Astrocyte of the spinal cord (primary cell): ENCODE results near the gene CDC42BPB.

ENCODE experiments used
- DNase-seq: peaks from one replicate; pipeline ENCODE4 v3.0.0; 2011; ENCODE audit warnings: low read depth, low spot score
- H3K4me3 ChIP-seq: 2 replicates; pipeline ENCODE4 v1.5.1; 2011; ENCODE audit warnings: low read depth, mild to moderate bottlenecking, low read length, moderate library complexity
- in situ Hi-C: cut with HindIII; loops from 2 replicates; pipeline ENCODE4 v1.10.0; 2017; ENCODE audit warnings: low sequenced_read_pairs
- TF ChIP-seq, protein P1 (sequence below): IDR thresholded peaks from 2 replicates; pipeline ENCODE4 v1.5.1; 2012; ENCODE audit warnings: low read depth, mild to moderate bottlenecking, low read length, inconsistent platforms

The CDC42BPB gene

DNA sequence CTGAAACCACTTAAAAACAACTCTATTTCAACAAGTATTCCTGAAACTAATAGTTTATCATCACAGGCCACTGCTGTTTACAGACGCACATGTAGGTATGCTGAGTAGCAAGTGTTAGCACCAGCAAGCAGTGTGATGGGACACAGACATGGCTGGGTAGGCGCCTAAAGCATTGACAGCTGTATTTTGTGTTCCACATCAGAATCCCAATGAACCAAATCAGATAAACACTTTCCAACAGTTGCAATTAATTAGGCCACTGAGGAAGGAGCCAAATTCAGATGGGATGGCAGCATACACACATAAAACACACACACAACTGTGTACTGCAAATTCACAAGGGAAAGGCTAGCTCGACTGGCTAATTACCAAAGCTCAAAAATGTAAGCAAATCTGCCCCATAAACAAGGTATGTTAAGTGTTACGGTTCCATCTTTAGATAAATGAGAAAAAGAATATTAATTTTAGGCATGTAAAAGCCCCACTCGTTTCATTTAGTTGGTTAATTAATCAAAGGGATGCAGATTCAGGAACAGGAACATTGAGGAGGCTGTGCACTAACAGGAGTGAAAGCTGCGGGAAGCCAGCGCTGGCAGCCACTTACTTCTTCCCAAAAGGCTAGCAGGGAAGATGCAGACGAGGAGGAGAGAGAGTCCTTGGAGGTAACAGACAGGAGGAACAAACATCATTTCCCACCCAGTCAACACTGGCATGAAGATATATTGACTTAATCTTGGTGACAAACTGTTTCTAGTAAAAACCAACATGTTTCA lies 101.5 kb downstream of the CDC42BPB start:
- DNase-seq = no peak
- in situ Hi-C loops = no loop called here
- H3K4me3 ChIP-seq = no peak overlapping the region
- TF ChIP-seq, protein P1, sequence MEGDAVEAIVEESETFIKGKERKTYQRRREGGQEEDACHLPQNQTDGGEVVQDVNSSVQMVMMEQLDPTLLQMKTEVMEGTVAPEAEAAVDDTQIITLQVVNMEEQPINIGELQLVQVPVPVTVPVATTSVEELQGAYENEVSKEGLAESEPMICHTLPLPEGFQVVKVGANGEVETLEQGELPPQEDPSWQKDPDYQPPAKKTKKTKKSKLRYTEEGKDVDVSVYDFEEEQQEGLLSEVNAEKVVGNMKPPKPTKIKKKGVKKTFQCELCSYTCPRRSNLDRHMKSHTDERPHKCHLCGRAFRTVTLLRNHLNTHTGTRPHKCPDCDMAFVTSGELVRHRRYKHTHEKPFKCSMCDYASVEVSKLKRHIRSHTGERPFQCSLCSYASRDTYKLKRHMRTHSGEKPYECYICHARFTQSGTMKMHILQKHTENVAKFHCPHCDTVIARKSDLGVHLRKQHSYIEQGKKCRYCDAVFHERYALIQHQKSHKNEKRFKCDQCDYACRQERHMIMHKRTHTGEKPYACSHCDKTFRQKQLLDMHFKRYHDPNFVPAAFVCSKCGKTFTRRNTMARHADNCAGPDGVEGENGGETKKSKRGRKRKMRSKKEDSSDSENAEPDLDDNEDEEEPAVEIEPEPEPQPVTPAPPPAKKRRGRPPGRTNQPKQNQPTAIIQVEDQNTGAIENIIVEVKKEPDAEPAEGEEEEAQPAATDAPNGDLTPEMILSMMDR = no peak

DNA sequence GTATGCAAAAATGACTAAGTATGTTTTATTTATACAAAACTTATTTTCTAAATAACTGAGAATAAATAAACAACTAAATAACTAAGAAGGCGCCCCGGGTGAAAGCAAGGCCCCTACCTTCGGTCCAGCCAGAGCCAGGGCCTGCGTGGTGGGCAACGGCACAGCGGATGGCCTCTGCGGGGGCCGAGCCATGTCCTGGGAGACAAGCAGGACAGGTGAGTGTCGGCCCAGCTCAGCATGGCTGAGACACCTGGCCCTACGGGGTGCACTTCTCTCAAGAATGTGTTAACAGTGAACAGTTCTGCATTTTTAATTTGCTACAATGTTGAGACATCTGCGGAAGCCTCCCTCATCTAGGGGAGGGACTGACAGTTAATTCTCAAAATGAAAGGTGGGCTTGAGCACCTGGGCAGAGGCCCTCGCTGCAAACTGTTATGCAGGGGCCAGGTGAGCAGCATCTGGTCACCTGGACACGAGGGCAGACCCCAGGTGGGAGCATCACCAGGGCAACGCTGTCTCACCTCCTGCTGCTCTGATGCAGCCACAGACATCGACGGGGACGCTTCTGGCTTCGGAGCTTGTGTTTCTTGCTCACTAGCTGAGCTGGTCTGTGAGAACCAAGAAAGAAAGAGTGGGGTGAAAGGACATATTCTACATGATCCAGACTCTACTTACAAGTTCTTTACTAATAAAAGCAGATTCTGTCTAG lies 103.1 kb downstream of the CDC42BPB start:
- H3K4me3 ChIP-seq = no peak overlapping the region
- no peak for DNase-seq
- TF ChIP-seq, protein P1 = no peak
- in situ Hi-C loops = no loop called here

DNA sequence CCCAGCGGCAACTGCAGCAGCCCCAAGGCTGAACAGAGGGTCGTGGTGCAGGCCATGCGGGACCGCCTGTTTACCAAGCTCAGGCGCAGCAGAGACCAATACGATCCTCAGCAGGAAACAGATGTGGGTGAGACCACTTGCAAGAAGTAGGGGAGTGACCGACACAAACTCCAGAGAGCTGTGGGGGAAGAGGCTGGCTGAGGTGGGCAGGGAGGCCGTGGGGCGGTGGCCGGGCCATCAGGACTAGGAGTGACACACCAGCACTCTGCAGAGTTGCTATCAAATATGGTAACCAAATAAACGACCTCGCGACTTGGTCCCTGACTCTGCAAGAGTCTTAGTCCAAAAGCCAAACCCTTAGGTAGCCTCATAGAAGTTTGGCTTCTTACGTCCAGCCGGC lies 104.2 kb downstream of the CDC42BPB start:
- in situ Hi-C loops = no loop called here
- no peak overlapping the region for H3K4me3 ChIP-seq
- DNase-seq = no peak
- TF ChIP-seq, protein P1 = no peak

DNA sequence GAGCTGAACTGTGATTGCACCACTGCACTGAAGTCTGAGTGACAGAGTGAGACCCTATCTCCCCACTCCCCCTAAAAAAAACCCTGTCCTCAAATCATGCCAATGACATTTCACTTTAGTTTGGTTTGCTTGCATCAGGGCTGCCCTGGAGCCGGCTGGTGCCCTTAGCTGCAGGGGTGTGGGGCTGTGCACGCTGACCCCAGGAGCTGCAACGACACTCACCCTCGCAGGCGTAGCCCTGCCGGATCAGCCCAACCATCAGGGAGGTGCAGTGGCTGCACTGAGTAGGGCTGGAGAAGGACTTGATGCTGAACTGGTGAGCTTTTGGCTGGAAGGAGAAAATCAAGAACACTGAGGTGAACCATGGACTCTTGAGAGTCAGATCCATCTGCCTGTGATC lies 105.1 kb downstream of the CDC42BPB start:
- TF ChIP-seq, protein P1 = no peak
- DNase-seq = no peak
- in situ Hi-C loops = no loop called here
- H3K4me3 ChIP-seq = no peak overlapping the region

DNA sequence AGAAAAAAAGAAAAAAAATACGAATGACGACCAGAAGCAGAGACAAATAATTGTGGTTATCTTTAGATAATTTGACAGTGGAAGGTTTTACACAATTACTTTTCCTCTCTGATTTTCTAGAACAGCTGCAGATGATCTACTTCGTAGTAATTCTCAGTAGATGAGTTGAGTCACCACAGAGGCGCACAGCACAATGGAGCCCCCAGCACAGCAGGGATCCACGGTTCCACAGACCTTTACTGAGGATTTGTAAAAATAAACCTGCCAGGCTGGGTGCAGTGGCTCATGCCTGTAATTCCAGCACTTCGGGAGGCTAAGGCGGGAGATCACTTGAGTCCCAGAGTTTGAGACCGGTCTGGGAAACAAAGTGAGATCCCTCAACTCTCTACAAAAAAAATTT lies 105.5 kb downstream of the CDC42BPB start:
- in situ Hi-C loops = no loop called here
- TF ChIP-seq, protein P1 = no peak
- H3K4me3 ChIP-seq = no peak overlapping the region
- DNase-seq = peak; percentile 90

DNA sequence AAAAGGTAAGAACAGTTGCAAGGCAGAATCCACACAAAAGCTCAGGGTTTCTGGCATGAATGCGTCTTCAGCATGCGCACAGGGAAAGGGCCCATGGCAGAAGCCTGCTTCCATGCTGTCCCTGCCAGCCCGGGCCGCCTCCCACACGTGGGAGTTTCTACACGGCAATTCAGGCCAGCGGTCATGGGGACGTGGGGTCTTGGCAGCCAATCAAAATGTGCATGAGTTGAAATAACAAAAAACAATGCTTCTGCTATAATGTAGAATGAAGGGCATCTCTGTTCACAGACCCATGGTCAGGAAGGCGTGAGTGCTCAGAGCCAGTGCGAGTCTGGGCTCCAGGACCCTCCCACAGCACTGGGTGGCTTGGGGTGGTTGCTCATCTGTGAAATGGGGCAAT lies 106.3 kb downstream of the CDC42BPB start:
- in situ Hi-C loops = no loop called here
- no peak overlapping the region for H3K4me3 ChIP-seq
- DNase-seq = no peak
- TF ChIP-seq, protein P1 = no peak
